K562 (cell line): ENCODE measurements around the gene PTPRG. TPM values are rescaled to one million over a fixed set of nuclear protein-coding genes. Genes with fewer than 3 reads are reported as not detected.

Experiments
- ATAC-seq: fragments of 200-7000 bp; cut with Tn5 transposase; 3 replicates; pipeline ENCODE4 v1.9.1; 2020; ENCODE audit warnings: moderate library complexity
- BruUV-seq: library from RNA; stranded (reverse); fragments of 400-500 nt; replicated peaks from 2 replicates; lab custom pipeline; 2021; lab: Mats Ljungman, UMichigan
- CTCF ChIA-PET: fragments of 300-600 bp; formaldehyde crosslinking; extraction: SDS; loops from one replicate; lab custom pipeline; 2021; ENCODE audit warnings: low intra/inter-chr PET ratio; lab: Yijun Ruan, JAX
- POLR2A ChIA-PET: fragments of 300-600, 350-650 bp; sonication (Branson Sonifier 250); formaldehyde crosslinking; extraction: SDS; loops from one replicate; lab custom pipeline; 2021; ENCODE audit warnings: antibody characterized with exemption, inconsistent platforms; lab: Yijun Ruan, JAX
- DNase-seq, 4 experiments: peaks; one replicate each; pipeline versions ENCODE4 v3.0.0 to v3.0.0-alpha.2; 2011 to 2018; ENCODE audit warnings: low spot score in 3 of 4, mixed read lengths in 3 of 4; ENCODE audit errors: extremely low read depth in 1 of 4
- FAIRE-seq: peaks from 2 replicates; lab custom pipeline; 2011; peaks lifted over from hg19 to GRCh38; lab: Jason Lieb, UNC
- H2AFZ ChIP-seq: 2 replicates; pipeline ENCODE4 v1.6.0; 2011; ENCODE audit warnings: low read depth, low read length, control low read depth, inconsistent platforms
- H3K27ac ChIP-seq: fragments of 200-600 bp; 3 replicates; pipeline ENCODE4 v1.8.0; 2011; ENCODE audit warnings: low read depth, mild to moderate bottlenecking, control low read depth, inconsistent platforms, low read length, moderate library complexity, mixed read lengths; ENCODE audit errors: extremely low read depth
- H3K27me3 ChIP-seq, 2 experiments: fragments of 300-600 bp in 1 of 2; 2 replicates in 1 of 2; 3 replicates in 1 of 2; pipeline versions ENCODE4 v1.6.0 to v1.8.0; 2011; ENCODE audit warnings: inconsistent platforms in 2 of 2, low read length in 2 of 2, mild to moderate bottlenecking in 1 of 2, mixed read lengths in 1 of 2, moderate library complexity in 1 of 2; ENCODE audit not compliant: control insufficient read depth in 2 of 2, insufficient read depth in 2 of 2
- H3K36me3 ChIP-seq: fragments of 300-600 bp; 3 replicates; pipeline ENCODE4 v1.8.0; 2011; ENCODE audit warnings: mild to moderate bottlenecking, low read length, inconsistent platforms; ENCODE audit not compliant: control insufficient read depth, insufficient read depth
- H3K4me1 ChIP-seq, 2 experiments: fragments of 200-600 bp in 1 of 2; replicated peaks in 1 of 2; 2 replicates in 1 of 2; 3 replicates in 1 of 2; pipeline versions ENCODE4 v1.5.1 to v1.8.0; 2011; ENCODE audit warnings: inconsistent platforms in 2 of 2, low read length in 2 of 2, mild to moderate bottlenecking in 1 of 2, mixed read lengths in 1 of 2, moderate library complexity in 1 of 2; ENCODE audit not compliant: control insufficient read depth in 2 of 2, insufficient read depth in 2 of 2
- H3K4me2 ChIP-seq: 2 replicates; pipeline ENCODE4 v1.6.1; 2011; ENCODE audit warnings: low read length, control low read depth, inconsistent platforms, mixed read lengths; ENCODE audit not compliant: insufficient read depth
- H3K4me3 ChIP-seq: fragments of 200-600 bp; sonication (generic), shearing (Covaris generic); 2 replicates; pipeline ENCODE4 v1.5.1; 2016; ENCODE audit warnings: control low read depth, inconsistent platforms
- H3K79me2 ChIP-seq: fragments of 200-600 bp; 3 replicates; pipeline ENCODE4 v1.8.0; 2011; ENCODE audit warnings: low read length, inconsistent platforms; ENCODE audit not compliant: control insufficient read depth, insufficient read depth
- H3K9ac ChIP-seq, 2 experiments: 2 replicates each; pipeline versions ENCODE4 v1.6.0 to v1.6.1; 2011; ENCODE audit warnings: low read depth in 2 of 2, low read length in 2 of 2, control low read depth in 1 of 2, inconsistent platforms in 1 of 2, mild to moderate bottlenecking in 1 of 2, mixed read lengths in 1 of 2; ENCODE audit not compliant: insufficient read depth in 1 of 2
- H3K9me1 ChIP-seq: one replicate; pipeline ENCODE4 v1.6.0; 2011; ENCODE audit warnings: inconsistent platforms, mild to moderate bottlenecking, low read length, moderate library complexity; ENCODE audit not compliant: control insufficient read depth, insufficient read depth
- H3K9me3 ChIP-seq: replicated peaks from 2 replicates; pipeline ENCODE4 v1.5.1; 2011; ENCODE audit warnings: low read depth, low read length, inconsistent platforms; ENCODE audit not compliant: control insufficient read depth, insufficient read depth
- H4K20me1 ChIP-seq: replicated peaks from 2 replicates; pipeline ENCODE4 v1.6.1; 2011; ENCODE audit warnings: low read length, inconsistent platforms, mixed read lengths; ENCODE audit not compliant: control insufficient read depth, insufficient read depth
- ADNP ChIP-seq: fragments of 200-800 bp; sonication (Bioruptor generic); IDR thresholded peaks from 2 replicates; pipeline ENCODE4 v1.6.1; 2016; ENCODE audit warnings: missing genetic modification characterization, missing compliant biosample characterization
- BRD9 ChIP-seq: fragments of 450-650 bp; IDR thresholded peaks from 2 replicates; pipeline ENCODE4 v1.6.1; 2018; ENCODE audit warnings: low read depth; ENCODE audit not compliant: partially characterized antibody
- CEBPB ChIP-seq: fragments of 450-650 bp; IDR thresholded peaks from 2 replicates; pipeline ENCODE4 v1.6.1; 2016; ENCODE audit warnings: missing genetic modification characterization, missing compliant biosample characterization
- CHD4 ChIP-seq: fragments of 200-600 bp; sonication (generic); IDR thresholded peaks from 3 replicates; pipeline ENCODE4 v1.6.1; 2012; ENCODE audit warnings: low read depth, mild to moderate bottlenecking, mixed read lengths, low read length, inconsistent platforms; ENCODE audit not compliant: insufficient read depth, insufficient replicate concordance, poor library complexity, severe bottlenecking
- CREB5 ChIP-seq: fragments of 250-450 bp; sonication (Bioruptor Pico); IDR thresholded peaks from 2 replicates; pipeline ENCODE4 v1.5.0; 2020; ENCODE audit warnings: mild to moderate bottlenecking
- FOXA3 ChIP-seq, 2 experiments: fragments of 450-650 bp in 1 of 2; sonication (generic) in 1 of 2; formaldehyde crosslinking; IDR thresholded peaks in 1 of 2; conservative IDR thresholded peaks in 1 of 2; 2 replicates each; pipeline versions ENCODE4 v1.4.0 to v1.8.0; 2020 to 2022; ENCODE audit warnings: mild to moderate bottlenecking in 2 of 2, missing genetic modification reagents in 1 of 2
- HEY1 ChIP-seq: fragments of 250-450 bp; sonication (Bioruptor Pico); IDR thresholded peaks from 2 replicates; pipeline ENCODE4 v1.5.0; 2020; ENCODE audit warnings: mild to moderate bottlenecking, moderate library complexity, borderline replicate concordance
- JUNB ChIP-seq: fragments of 450-650 bp; formaldehyde crosslinking; conservative IDR thresholded peaks from 2 replicates; pipeline ENCODE4 v1.4.0; 2020; ENCODE audit warnings: mild to moderate bottlenecking
- MYNN ChIP-seq, 2 experiments: sonication (generic); formaldehyde crosslinking in 1 of 2; IDR thresholded peaks; 2 replicates each; pipeline versions ENCODE4 v1.5.0 to v1.6.1; 2016 to 2020; ENCODE audit warnings: antibody characterized with exemption in 1 of 2, missing genetic modification reagents in 1 of 2
- PRMT5 ChIP-seq: sonication (generic); formaldehyde crosslinking; IDR thresholded peaks from 2 replicates; pipeline ENCODE4 v1.5.0; 2020; ENCODE audit warnings: missing genetic modification reagents
- SMARCE1 ChIP-seq: fragments of 450-650 bp; IDR thresholded peaks from 2 replicates; pipeline ENCODE4 v1.7.1; 2016; ENCODE audit warnings: mild to moderate bottlenecking
- SRSF3 ChIP-seq: fragments of 200-400 bp; formaldehyde crosslinking; IDR thresholded peaks from 2 replicates; pipeline ENCODE4 v1.6.1; 2016; ENCODE audit warnings: mild to moderate bottlenecking, low read length, moderate library complexity; ENCODE audit not compliant: insufficient read depth
- ZKSCAN3 ChIP-seq: fragments of 250-450 bp; sonication (Bioruptor Pico); IDR thresholded peaks from 2 replicates; pipeline ENCODE4 v1.4.0; 2020
- ZNF444 ChIP-seq: fragments of 250-450 bp; sonication (Bioruptor Pico); IDR thresholded peaks from 2 replicates; pipeline ENCODE4 v1.4.0; 2020; ENCODE audit warnings: mild to moderate bottlenecking, moderate library complexity
- ZNF785 ChIP-seq: fragments of 250-450 bp; sonication (Bioruptor Pico); IDR thresholded peaks from 2 replicates; pipeline ENCODE4 v1.4.0; 2020; ENCODE audit warnings: mild to moderate bottlenecking
- WGBS: fragments of 100-300 bp; shearing (Covaris generic); methylation state at CpG from one replicate; pipeline ENCODE4 v1.1.6; 2016; ENCODE audit warnings: low coverage, mixed read lengths; ENCODE audit not compliant: insufficient coverage; ENCODE audit errors: missing lambda C conversion rate; 5-methylcytosine and 5-hydroxymethylcytosine counted together
- in situ Hi-C: fragments of 300-500 bp; cut with MboI; formaldehyde crosslinking; loops from 4 replicates; pipeline ENCODE4 v1.15.0; 2018; ENCODE audit warnings: inconsistent platforms, mixed read lengths
- intact Hi-C: fragments of 100-400 bp; cut with micrococcal nuclease; formaldehyde crosslinking; loops from 2 replicates; pipeline ENCODE4 v1.14.2; 2022
- polyA plus RNA-seq, 8 experiments: library from polyadenylated mRNA; depleted of rRNA in 4 of 8; stranded (reverse) in 5 of 8; unstranded in 3 of 8; fragments of >200 nt; fragmentation: Nextera tagmentation in 2 of 8; fragmentation: Illumina TruSeq in 1 of 8; extraction: Ambion mirVana in 2 of 8; extraction: Trizol in 1 of 8; gene quantifications; 2 replicates each; pipeline versions ENCODE4 v1.2.1 to v1.2.3, GENCODE V29; 2011 to 2014; ENCODE audit warnings: inconsistent platforms in 1 of 8, missing spikeins in 1 of 8
- total RNA-seq, 7 experiments: library from RNA; depleted of rRNA in 6 of 7; stranded (reverse); fragments of >200 nt in 6 of 7; fragmentation: Illumina TruSeq in 2 of 7; extraction: Trizol in 2 of 7; gene quantifications; 2 replicates each; pipeline versions ENCODE4 v1.2.1 to v1.2.3, GENCODE V29; 2011 to 2021; ENCODE audit warnings: low replicate concordance in 1 of 7
- TF ChIP-seq, protein P1 (sequence below): fragments of 250-450 bp; sonication (Bioruptor Pico); IDR thresholded peaks from 2 replicates; pipeline ENCODE4 v1.8.0; 2022; ENCODE audit warnings: moderate library complexity, mild to moderate bottlenecking, inconsistent platforms
- TF ChIP-seq, protein P2 (sequence below), 2 experiments: fragments of 450-650 bp in 1 of 2; sonication (generic) in 1 of 2; formaldehyde crosslinking in 1 of 2; IDR thresholded peaks in 1 of 2; conservative IDR thresholded peaks in 1 of 2; 2 replicates each; pipeline versions ENCODE4 v1.6.1 to v1.8.1; 2016 to 2023; ENCODE audit warnings: mild to moderate bottlenecking in 2 of 2, moderate library complexity in 2 of 2, inconsistent platforms in 1 of 2, missing genetic modification reagents in 1 of 2
- TF ChIP-seq, protein P3 (sequence below): fragments of 250-450 bp; sonication (Bioruptor Pico); IDR thresholded peaks from 2 replicates; pipeline ENCODE4 v1.9.0; 2021; ENCODE audit warnings: mild to moderate bottlenecking

Gene PTPRG
- total and polyA plus RNA-seq, 9 of the 15 experiments (the other 6 are each of a cell fraction or from before 2014, with no cell fraction given) = 0.16 TPM; not detected in 8

DNA sequence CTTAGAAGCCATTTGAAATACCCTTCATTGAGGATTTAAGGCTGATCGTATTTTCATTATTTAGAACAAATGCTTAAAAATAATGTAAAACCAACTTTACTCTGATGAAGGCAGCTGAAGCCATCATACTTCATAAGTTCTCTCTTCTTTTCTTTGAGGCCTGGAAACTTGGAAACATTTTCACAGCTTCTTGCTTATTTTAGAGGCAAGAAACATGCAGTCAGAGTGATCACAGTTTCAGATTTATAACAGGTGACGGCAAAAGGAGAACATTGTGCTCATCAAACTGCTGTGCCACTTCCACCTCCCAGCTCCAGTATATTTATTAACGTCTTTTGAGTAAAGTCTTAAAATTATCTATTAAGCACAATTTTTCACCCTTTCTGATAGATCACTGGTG lies 376.1 kb downstream of the PTPRG start (continued):
- TF ChIP-seq CEBPB (tag) (no peak), FOXA3 (CRISPR knock-in tag; conservative IDR thresholded peaks at IDR 0.05 in 1 of 2, IDR thresholded peaks at IDR 0.05 in 1 of 2) (no peak), BRD9 (no peak)
- TF ChIP-seq, protein P1, sequence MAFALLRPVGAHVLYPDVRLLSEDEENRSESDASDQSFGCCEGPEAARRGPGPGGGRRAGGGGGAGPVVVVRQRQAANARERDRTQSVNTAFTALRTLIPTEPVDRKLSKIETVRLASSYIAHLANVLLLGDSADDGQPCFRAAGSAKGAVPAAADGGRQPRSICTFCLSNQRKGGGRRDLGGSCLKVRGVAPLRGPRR (CRISPR knock-in tag) = no peak
- TF ChIP-seq, all 486 proteins: peak for 0

DNA sequence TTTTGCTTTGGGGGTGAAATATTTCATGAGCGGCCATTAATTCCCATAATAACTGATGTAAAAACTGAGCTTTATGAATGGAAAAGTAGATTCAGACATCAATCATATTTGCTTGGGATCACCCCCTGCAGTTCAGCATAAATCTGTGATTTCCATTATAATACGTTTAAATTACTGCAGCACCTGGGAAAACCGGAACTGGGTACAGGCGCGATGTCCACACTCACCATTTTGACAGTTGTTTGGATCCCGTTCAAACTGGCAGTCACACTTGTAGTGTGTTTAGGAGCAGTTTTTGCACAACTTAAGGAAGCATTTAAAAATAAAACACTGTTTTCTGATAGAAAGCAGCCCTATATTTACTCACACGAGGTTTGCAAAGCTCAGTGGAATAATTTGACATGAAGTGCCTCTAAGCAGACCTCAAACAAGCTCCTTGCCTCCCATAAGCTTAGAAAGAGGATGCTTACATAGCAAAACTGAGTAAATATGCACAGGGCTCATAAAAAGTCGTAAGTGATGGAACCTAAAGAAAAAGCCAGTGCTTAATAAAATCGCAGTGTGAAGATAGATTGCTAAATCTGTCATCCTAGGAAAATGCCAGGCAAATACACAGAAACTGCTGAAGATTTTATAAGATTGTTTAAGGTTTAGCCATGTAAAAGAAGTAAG lies 377.6 kb downstream of the PTPRG start:
- ChIA-PET POLR2A (no interaction called here), CTCF (no interaction called here)
- H3K9me3 ChIP-seq = no peaks in the 10 kb centered on the region
- H3K4me3 ChIP-seq = no peak overlapping the region
- H3K4me2 ChIP-seq = no peak overlapping the region
- intact Hi-C loops = no loop called here
- no peaks in the 10 kb centered on the region for H3K9me1 ChIP-seq
- H3K36me3 ChIP-seq = no peaks in the 10 kb centered on the region
- H3K9ac ChIP-seq = no peak overlapping the region
- H3K4me1 ChIP-seq = no peaks in the 10 kb centered on the region
- DNase-seq = no peak
- no TSS peak for BruUV-seq
- no peaks in the 10 kb centered on the region for H3K79me2 ChIP-seq
- in situ Hi-C loops = no loop called here
- FAIRE-seq = no peak
- no peak overlapping the region for H3K27ac ChIP-seq
- H2AFZ ChIP-seq = no peak overlapping the region
- no peaks in the 10 kb centered on the region for H3K27me3 ChIP-seq
- WGBS = 0% methylated on average over 9 of the region's 9 CpGs
- ATAC-seq = no peak
- no peaks in the 10 kb centered on the region for H4K20me1 ChIP-seq
- TF ChIP-seq JUNB = no peak
- TF ChIP-seq CREB5 (CRISPR knock-in tag) = no peak
- TF ChIP-seq PRMT5 (CRISPR knock-in tag) = no peak
- TF ChIP-seq, protein P2, sequence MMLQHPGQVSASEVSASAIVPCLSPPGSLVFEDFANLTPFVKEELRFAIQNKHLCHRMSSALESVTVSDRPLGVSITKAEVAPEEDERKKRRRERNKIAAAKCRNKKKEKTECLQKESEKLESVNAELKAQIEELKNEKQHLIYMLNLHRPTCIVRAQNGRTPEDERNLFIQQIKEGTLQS (IDR thresholded peaks at IDR 0.05) = no peak
- TF ChIP-seq, protein P2 (CRISPR knock-in tag; conservative IDR thresholded peaks at IDR 0.05) = no peak
- no peak for TF ChIP-seq HEY1
- TF ChIP-seq ZNF444 (CRISPR knock-in tag) = no peak
- TF ChIP-seq MYNN (IDR thresholded peaks at IDR 0.05) = no peak
- TF ChIP-seq MYNN (CRISPR knock-in tag; IDR thresholded peaks at IDR 0.05) = no peak
- TF ChIP-seq, protein P3, sequence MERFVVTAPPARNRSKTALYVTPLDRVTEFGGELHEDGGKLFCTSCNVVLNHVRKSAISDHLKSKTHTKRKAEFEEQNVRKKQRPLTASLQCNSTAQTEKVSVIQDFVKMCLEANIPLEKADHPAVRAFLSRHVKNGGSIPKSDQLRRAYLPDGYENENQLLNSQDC (CRISPR knock-in tag) = no peak
- no peak for TF ChIP-seq ZNF785
- TF ChIP-seq SRSF3 = no peak
- no peak for TF ChIP-seq ADNP (tag)
- no peak for TF ChIP-seq SMARCE1
- no peak for TF ChIP-seq CHD4
- no peak for TF ChIP-seq ZKSCAN3 (CRISPR knock-in tag)
